BE2C (cell line): ENCODE measurements around the gene TCN2.
A peak's percentile ranks its signal among the peaks of the same experiment; 100 is the strongest.

Source experiments
- DNase-seq: peaks from one replicate; pipeline ENCODE4 v3.0.0-alpha.2; 2020
- H3K27me3 ChIP-seq: fragments of 250-450 bp; sonication (Bioruptor Pico); 2 replicates; pipeline ENCODE4 v1.5.1; 2020; ENCODE audit warnings: mild to moderate bottlenecking
- H3K36me3 ChIP-seq: fragments of 250-450 bp; sonication (Bioruptor Pico); 2 replicates; pipeline ENCODE4 v1.5.1; 2020; ENCODE audit warnings: mild to moderate bottlenecking
- H3K4me1 ChIP-seq: fragments of 250-450 bp; sonication (Bioruptor Pico); 2 replicates; pipeline ENCODE4 v1.5.1; 2020
- H3K4me3 ChIP-seq: 2 replicates; pipeline ENCODE4 v1.5.1; 2011; ENCODE audit warnings: low read depth, low read length
- H3K9me3 ChIP-seq: fragments of 250-450 bp; sonication (Bioruptor Pico); 2 replicates; pipeline ENCODE4 v1.5.1; 2020
- CTCF ChIP-seq: IDR thresholded peaks from 2 replicates; pipeline ENCODE4 v1.5.1; 2012; ENCODE audit warnings: mild to moderate bottlenecking, low read depth, low read length

Gene TCN2

GRCh38 chr22:30596199-30596598 is 10.8 kb upstream of the TCN2 start:
- H3K9me3 ChIP-seq: no peaks in the 10 kb centered on the region
- DNase-seq: no peak
- H3K36me3 ChIP-seq: no peaks in the 10 kb centered on the region
- no peaks in the 10 kb centered on the region for H3K4me1 ChIP-seq
- H3K4me3 ChIP-seq: no peak overlapping the region
- peaks cover 18% of the 10 kb centered on the region for H3K27me3 ChIP-seq
- no peak for TF ChIP-seq CTCF

- TF ChIP-seq CTCF: no peak
- Histone ChIP-seq H3K36me3 (no peaks in the 10 kb centered on the region), H3K4me3 (no peak overlapping the region), H3K27me3 (peaks cover 18% of the 10 kb centered on the region), H3K9me3 (no peaks in the 10 kb centered on the region), H3K4me1 (no peaks in the 10 kb centered on the region)
- DNase-seq: no peak
Measured at GRCh38 chr22:30596886-30597285, 10.1 kb upstream of the TCN2 start.

- DNase-seq: no peak
- no peak for TF ChIP-seq CTCF
- Histone ChIP-seq H3K9me3 (no peaks in the 10 kb centered on the region), H3K4me1 (no peaks in the 10 kb centered on the region), H3K4me3 (no peak overlapping the region), H3K27me3 (peaks cover 15% of the 10 kb centered on the region), H3K36me3 (no peaks in the 10 kb centered on the region)
Measured at GRCh38 chr22:30598986-30599385, 8.0 kb upstream of the TCN2 start.

GRCh38 chr22:30600921-30601320 is 6.1 kb upstream of the TCN2 start:
- H3K36me3 ChIP-seq: no peaks in the 10 kb centered on the region
- TF ChIP-seq CTCF: no peak
- H3K4me1 ChIP-seq: peaks cover 3% of the 10 kb centered on the region; the same call in 1 of the 2 replicates
- no peaks in the 10 kb centered on the region for H3K9me3 ChIP-seq
- DNase-seq: no peak
- H3K4me3 ChIP-seq: no peak overlapping the region
- H3K27me3 ChIP-seq: peaks cover 11% of the 10 kb centered on the region

- no peak for TF ChIP-seq CTCF
- no peak for DNase-seq
- H3K36me3 ChIP-seq: no peaks in the 10 kb centered on the region
- H3K4me1 ChIP-seq: peaks cover 6% of the 10 kb centered on the region; the same call in 1 of the 2 replicates
- H3K4me3 ChIP-seq: no peak overlapping the region
- peaks cover 6% of the 10 kb centered on the region for H3K27me3 ChIP-seq
- H3K9me3 ChIP-seq: no peaks in the 10 kb centered on the region
Measured at GRCh38 chr22:30601464-30601863, 5.5 kb upstream of the TCN2 start.

- H3K9me3 ChIP-seq: no peaks in the 10 kb centered on the region
- H3K27me3 ChIP-seq: peaks cover under 1% of the 10 kb centered on the region
- no peak overlapping the region for H3K4me3 ChIP-seq
- peaks cover 6% of the 10 kb centered on the region; the same call in 1 of the 2 replicates for H3K4me1 ChIP-seq
- no peaks in the 10 kb centered on the region for H3K36me3 ChIP-seq
- no peak for DNase-seq
- TF ChIP-seq CTCF: peak; percentile 61
Measured at GRCh38 chr22:30602049-30602448, 4.9 kb upstream of the TCN2 start.
